Parathyroid adenoma (tissue), 2 donors: Measurements from ENCODE around the gene CCSER1.

Experiments
- H2AFZ ChIP-seq: fragments of 300-600 bp; sonication (generic); one replicate; pipeline ENCODE4 v1.7.0; 2017; ENCODE audit warnings: antibody characterized with exemption, mild to moderate bottlenecking
- H3K27ac ChIP-seq: fragments of 300-600 bp; sonication (generic); one replicate; pipeline ENCODE4 v1.7.0; 2017
- H3K27me3 ChIP-seq: fragments of 300-600 bp; sonication (generic); one replicate; pipeline ENCODE4 v1.7.0; 2017; ENCODE audit warnings: low read length; ENCODE audit not compliant: control insufficient read depth, insufficient read depth
- H3K36me3 ChIP-seq: fragments of 300-600 bp; sonication (generic); one replicate; pipeline ENCODE4 v1.7.0; 2017; ENCODE audit warnings: low read length; ENCODE audit not compliant: control insufficient read depth, insufficient read depth
- H3K4me1 ChIP-seq: fragments of 300-600 bp; sonication (generic); one replicate; pipeline ENCODE4 v1.7.0; 2017; ENCODE audit warnings: control low read depth
- H3K4me2 ChIP-seq: fragments of 300-600 bp; sonication (generic); one replicate; pipeline ENCODE4 v1.7.0; 2017; ENCODE audit warnings: low read length
- H3K4me3 ChIP-seq: fragments of 300-600 bp; sonication (generic); one replicate; pipeline ENCODE4 v1.7.0; 2017; ENCODE audit warnings: low read depth, low read length
- H3K79me2 ChIP-seq: fragments of 300-600 bp; sonication (generic); one replicate; pipeline ENCODE4 v1.7.0; 2017; ENCODE audit warnings: control low read depth
- H3K9ac ChIP-seq: fragments of 300-600 bp; sonication (generic); one replicate; pipeline ENCODE4 v1.7.0; 2017; ENCODE audit warnings: mild to moderate bottlenecking
- H3K9me3 ChIP-seq: fragments of 300-600 bp; sonication (generic); one replicate; pipeline ENCODE4 v1.7.0; 2017; ENCODE audit warnings: low read length; ENCODE audit not compliant: control insufficient read depth
- CTCF ChIP-seq: fragments of 300-600 bp; sonication (generic); IDR thresholded peaks from one replicate; pipeline ENCODE4 v1.7.0; 2017; ENCODE audit warnings: antibody characterized with exemption, mild to moderate bottlenecking
- donor health status: primary hyperparathyroidism.

CCSER1 gene

GRCh38 chr4:90994851-90995574 lies 867.8 kb downstream of the CCSER1 start:
- Histone ChIP-seq H3K79me2 (no peaks in the 10 kb centered on the region), H3K4me2 (no peak overlapping the region), H3K4me3 (no peak overlapping the region), H3K27ac (no peak overlapping the region), H2AFZ (no peak overlapping the region), H3K27me3 (no peaks in the 10 kb centered on the region), H3K9me3 (no peaks in the 10 kb centered on the region), H3K9ac (no peak overlapping the region), H3K4me1 (peaks cover 5% of the 10 kb centered on the region), H3K36me3 (no peaks in the 10 kb centered on the region)
- no peak for TF ChIP-seq CTCF

DNA sequence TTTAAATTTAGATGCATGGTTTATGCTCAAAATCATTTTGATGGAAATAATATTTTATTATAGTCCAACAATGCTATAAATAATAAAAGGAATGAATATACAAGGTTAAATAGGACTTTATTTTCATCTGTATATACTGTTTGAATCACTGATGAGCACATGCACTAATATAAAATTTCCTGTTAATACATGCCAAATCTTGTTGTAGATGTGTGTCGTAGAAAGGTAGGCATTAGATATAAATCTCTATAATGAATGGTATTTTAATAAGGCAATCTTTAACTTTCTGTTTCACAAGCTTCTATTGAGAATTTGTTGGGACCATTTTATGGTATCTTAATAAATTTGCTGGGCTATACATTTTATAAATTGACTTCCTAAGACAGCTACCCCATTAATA lies 868.8 kb downstream of the CCSER1 start:
- no peak overlapping the region for H3K27ac ChIP-seq
- no peaks in the 10 kb centered on the region for H3K79me2 ChIP-seq
- no peak overlapping the region for H2AFZ ChIP-seq
- no peak overlapping the region for H3K9ac ChIP-seq
- no peaks in the 10 kb centered on the region for H3K27me3 ChIP-seq
- peaks cover 1% of the 10 kb centered on the region for H3K4me1 ChIP-seq
- no peaks in the 10 kb centered on the region for H3K9me3 ChIP-seq
- no peak overlapping the region for H3K4me2 ChIP-seq
- TF ChIP-seq CTCF, result no peak
- H3K36me3 ChIP-seq, result no peaks in the 10 kb centered on the region
- H3K4me3 ChIP-seq, result no peak overlapping the region

DNA sequence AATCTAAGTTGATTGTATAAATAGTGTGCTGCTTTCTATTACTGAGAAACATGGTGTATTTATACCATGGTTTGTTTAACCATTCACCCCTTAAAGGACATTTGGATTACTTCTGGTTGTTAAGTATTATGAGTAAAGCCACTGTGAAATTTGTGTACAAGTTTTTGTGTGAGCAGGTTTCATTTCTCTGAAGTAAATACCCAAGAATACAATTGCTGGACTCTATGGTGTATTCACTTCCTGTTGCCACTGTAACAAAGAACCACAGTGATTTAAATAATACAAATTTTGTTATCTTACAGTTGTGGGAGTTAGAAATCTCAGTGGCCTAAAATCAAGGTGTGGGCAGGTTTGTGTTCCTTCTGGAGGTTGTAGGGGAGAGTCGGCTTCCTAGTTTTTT lies 869.6 kb downstream of the CCSER1 start:
- Histone ChIP-seq H3K9me3 (no peaks in the 10 kb centered on the region), H2AFZ (no peak overlapping the region), H3K36me3 (no peaks in the 10 kb centered on the region), H3K79me2 (no peaks in the 10 kb centered on the region), H3K4me1 (no peaks in the 10 kb centered on the region), H3K9ac (no peak overlapping the region), H3K27me3 (no peaks in the 10 kb centered on the region), H3K4me2 (no peak overlapping the region), H3K4me3 (no peak overlapping the region), H3K27ac (no peak overlapping the region)
- no peak for TF ChIP-seq CTCF

DNA sequence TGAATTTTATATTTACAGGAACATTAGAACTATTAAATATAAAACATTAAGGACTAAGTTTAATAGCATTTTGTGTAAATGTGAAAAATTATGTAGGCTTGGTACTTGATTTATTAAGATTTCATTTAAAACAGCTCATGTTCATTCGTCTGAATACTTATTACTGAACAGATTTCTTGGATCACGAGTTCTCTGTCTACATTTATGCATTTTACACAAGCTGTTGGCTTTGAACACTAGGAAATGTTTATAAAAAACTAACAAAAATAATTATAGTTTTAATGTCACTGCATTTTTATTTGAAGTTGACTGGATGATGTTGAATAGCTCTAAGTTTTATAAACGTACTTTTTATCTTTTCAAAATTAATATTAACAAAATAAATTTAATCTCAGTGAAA lies 888.7 kb downstream of the CCSER1 start:
- Histone ChIP-seq H3K79me2 (no peaks in the 10 kb centered on the region), H3K27ac (no peak overlapping the region), H3K4me2 (no peak overlapping the region), H3K27me3 (no peaks in the 10 kb centered on the region), H3K4me1 (no peaks in the 10 kb centered on the region), H2AFZ (no peak overlapping the region), H3K36me3 (no peaks in the 10 kb centered on the region), H3K9me3 (no peaks in the 10 kb centered on the region), H3K4me3 (no peak overlapping the region), H3K9ac (no peak overlapping the region)
- TF ChIP-seq CTCF, result no peak

DNA sequence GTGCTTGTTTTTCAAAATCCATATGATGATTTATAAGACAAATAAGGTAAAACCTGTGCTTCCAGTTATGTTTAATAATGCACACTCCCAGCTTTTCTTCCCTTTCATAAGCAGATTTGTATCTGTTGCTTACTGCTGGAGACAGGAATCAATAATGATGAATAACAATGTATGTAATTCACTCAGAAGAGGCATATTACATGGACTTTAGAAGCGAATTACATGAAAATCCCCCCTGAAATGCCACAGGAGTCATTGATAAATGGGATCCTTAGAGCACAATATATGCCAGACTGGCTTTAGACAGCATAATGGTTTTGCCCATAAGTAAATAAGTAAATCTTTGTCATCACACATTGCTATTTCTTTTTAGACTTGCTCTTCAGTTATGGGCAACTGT lies 892.3 kb downstream of the CCSER1 start:
- Histone ChIP-seq H2AFZ (no peak overlapping the region), H3K9ac (no peak overlapping the region), H3K27ac (no peak overlapping the region), H3K4me2 (no peak overlapping the region), H3K79me2 (no peaks in the 10 kb centered on the region), H3K36me3 (no peaks in the 10 kb centered on the region), H3K27me3 (no peaks in the 10 kb centered on the region), H3K4me1 (no peaks in the 10 kb centered on the region), H3K4me3 (no peak overlapping the region), H3K9me3 (no peaks in the 10 kb centered on the region)
- TF ChIP-seq CTCF, result no peak
